Activated CD8-positive, alpha-beta memory T cell treated with anti-CD3 and anti-CD28 coated beads for 4 hours (primary cell): ENCODE measurements around the gene VIPAS39.
"Not testable (repeated sequence)": the region's sequence is repeated elsewhere in the genome, so short reads cannot be mapped to it uniquely, and the experiment has no call there.

Source experiments
- DNase-seq, 2 donors: peaks; one replicate each; pipeline ENCODE4 v3.0.0-alpha.2; 2020; ENCODE audit warnings: low read depth in 2 of 2

VIPAS39 gene

GRCh38 chr14:77470224-77470870, 12.9 kb upstream of the VIPAS39 start:
- DNase-seq: no peak

GRCh38 chr14:77469539-77469938, 12.1 kb upstream of the VIPAS39 start:
- no peak for DNase-seq

- no peak for DNase-seq
These were observed 11.7 kb upstream of the VIPAS39 start for GRCh38 chr14:77469067-77469505.

GRCh38 chr14:77467801-77468200, 10.4 kb upstream of the VIPAS39 start:
- no peak for DNase-seq

- DNase-seq: peak in 1 of 2 donors; percentile 10
These were observed 1.8 kb upstream of the VIPAS39 start for GRCh38 chr14:77459072-77459723.

- DNase-seq: peak; percentile 4 to 7
These were observed 999 bp upstream of the VIPAS39 start for GRCh38 chr14:77458249-77458950.

- no peak for DNase-seq
These were observed 283 bp downstream of the VIPAS39 start for GRCh38 chr14:77457115-77457521.

- DNase-seq: no peak
These were observed 1.3 kb downstream of the VIPAS39 start for GRCh38 chr14:77455966-77456640.

- no peak for DNase-seq
These were observed 15.2 kb downstream of the VIPAS39 start for GRCh38 chr14:77442196-77442595.

- DNase-seq: no peak
These were observed 17.5 kb downstream of the VIPAS39 start for GRCh38 chr14:77439861-77440260.

- DNase-seq: no peak
These were observed 18.8 kb downstream of the VIPAS39 start for GRCh38 chr14:77438596-77438995.

GRCh38 chr14:77436042-77436441, 21.4 kb downstream of the VIPAS39 start:
- no peak for DNase-seq

GRCh38 chr14:77426396-77426795, 31.0 kb downstream of the VIPAS39 start:
- DNase-seq: no peak

GRCh38 chr14:77424862-77425261, 32.5 kb downstream of the VIPAS39 start:
- DNase-seq: no peak

GRCh38 chr14:77423423-77423822, 34.0 kb downstream of the VIPAS39 start, which contains the start of gene NOXRED1:
TSS of gene NOXRED1 (minus strand) at chr14:77423523. CDS start at chr14:77422889, 634 bp downstream.
- no peak for DNase-seq

GRCh38 chr14:77421201-77421600, 36.2 kb downstream of the VIPAS39 start:
- no peak for DNase-seq

- DNase-seq: no peak
These were observed 40.6 kb downstream of the VIPAS39 start for GRCh38 chr14:77416836-77417235.

- not testable (repeated sequence) for DNase-seq
These were observed 41.3 kb downstream of the VIPAS39 start for GRCh38 chr14:77416098-77416497.

GRCh38 chr14:77415403-77416030, 41.9 kb downstream of the VIPAS39 start:
- not testable (repeated sequence) for DNase-seq

- DNase-seq: no peak
These were observed 48.3 kb downstream of the VIPAS39 start for GRCh38 chr14:77409131-77409533.

GRCh38 chr14:77407158-77407557, 50.2 kb downstream of the VIPAS39 start:
- DNase-seq: no peak

GRCh38 chr14:77406718-77407117, 50.7 kb downstream of the VIPAS39 start:
- DNase-seq: no peak
